Activated CD8-positive, alpha-beta memory T cell treated with anti-CD3 and anti-CD28 coated beads, Interleukin-2, amount 50 U/mL, for 1 hour (primary cell): Measurements from ENCODE around the gene SLC7A7.
"Not testable (repeated sequence)": the region's sequence is repeated elsewhere in the genome, so short reads cannot be mapped to it uniquely, and the experiment has no call there.

Source experiments
- DNase-seq: peaks from one replicate; pipeline ENCODE4 v3.0.0-alpha.2; 2020; ENCODE audit errors: extremely low read depth

Gene SLC7A7

GRCh38 chr14:22821193-22822015 lies 6.2 kb upstream of the SLC7A7 start:
- DNase-seq, result no peak

GRCh38 chr14:22820731-22821130 lies 5.5 kb upstream of the SLC7A7 start:
- no peak for DNase-seq

- no peak for DNase-seq
Measured at GRCh38 chr14:22819151-22819988, 4.1 kb upstream of the SLC7A7 start.

GRCh38 chr14:22814373-22814772 lies 862 bp downstream of the SLC7A7 start:
- no peak for DNase-seq

GRCh38 chr14:22813145-22813544 lies 2.1 kb downstream of the SLC7A7 start:
- DNase-seq, result no peak

GRCh38 chr14:22812744-22813143 lies 2.5 kb downstream of the SLC7A7 start:
- no peak for DNase-seq

GRCh38 chr14:22811722-22812121 lies 3.5 kb downstream of the SLC7A7 start:
- DNase-seq, result no peak

- no peak for DNase-seq
Measured at GRCh38 chr14:22808388-22809209, 6.6 kb downstream of the SLC7A7 start.

GRCh38 chr14:22807432-22808087 lies 7.7 kb downstream of the SLC7A7 start:
- DNase-seq, result no peak

- DNase-seq, result not testable (repeated sequence)
Measured at GRCh38 chr14:22805235-22805634, 10.0 kb downstream of the SLC7A7 start.

GRCh38 chr14:22803687-22803974 lies 11.6 kb downstream of the SLC7A7 start:
- DNase-seq, result no peak

GRCh38 chr14:22802860-22803686 lies 12.2 kb downstream of the SLC7A7 start:
- no peak for DNase-seq

- DNase-seq, result no peak
Measured at GRCh38 chr14:22801716-22802115, 13.5 kb downstream of the SLC7A7 start.

- no peak for DNase-seq
Measured at GRCh38 chr14:22800346-22800745, 14.9 kb downstream of the SLC7A7 start.

- no peak for DNase-seq
Measured at GRCh38 chr14:22798528-22798927, 16.7 kb downstream of the SLC7A7 start.

- DNase-seq, result no peak
Measured at GRCh38 chr14:22797017-22797917, 18.0 kb downstream of the SLC7A7 start.

GRCh38 chr14:22796087-22796707 lies 19.0 kb downstream of the SLC7A7 start:
- DNase-seq, result no peak

- DNase-seq, result no peak
Measured at GRCh38 chr14:22794551-22794951, 20.7 kb downstream of the SLC7A7 start.

- no peak for DNase-seq
Measured at GRCh38 chr14:22793976-22794375, 21.3 kb downstream of the SLC7A7 start.
